ENCODE data around the gene HP.
A peak's percentile ranks its signal among the peaks of the same experiment; 100 is the strongest.

The HP gene

DNA sequence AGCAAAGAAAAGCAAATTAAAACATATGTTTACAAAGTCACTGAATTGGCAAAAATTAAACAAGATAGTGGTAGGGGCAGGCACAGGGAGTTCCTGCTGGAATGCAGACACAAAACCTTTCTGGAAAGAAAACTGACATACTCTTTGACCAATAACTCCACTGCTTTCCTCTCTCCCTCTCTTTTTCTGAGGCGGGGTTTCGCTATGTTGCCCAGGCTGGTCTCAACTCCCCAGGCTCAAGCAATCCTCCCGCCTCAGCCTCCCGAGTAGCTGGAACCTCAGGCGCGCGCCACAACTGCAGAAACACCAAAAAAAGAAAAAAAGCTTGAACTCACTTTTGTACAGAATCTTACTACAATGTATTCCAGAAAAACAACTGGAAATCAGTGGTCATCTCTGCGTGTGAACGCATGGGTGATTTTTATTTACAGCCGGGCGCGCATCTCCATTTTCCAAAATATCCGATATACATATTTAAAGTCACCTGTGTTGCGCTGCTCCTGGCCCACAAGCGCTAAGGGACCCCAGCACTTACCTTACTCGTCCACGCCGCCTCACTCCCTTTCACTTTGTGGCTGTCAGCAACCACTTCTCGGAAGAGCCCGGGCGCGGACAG, 38.6 kb downstream of the HP start:
- H3K4me3 ChIP-seq (replicated peaks; ENCODE audit: insufficient read depth, low read length), result peak overlapping the region; percentile 100
- peak overlapping the region; percentile 85 for H3K27ac ChIP-seq (replicated peaks)
- TF ChIP-seq, protein P1, sequence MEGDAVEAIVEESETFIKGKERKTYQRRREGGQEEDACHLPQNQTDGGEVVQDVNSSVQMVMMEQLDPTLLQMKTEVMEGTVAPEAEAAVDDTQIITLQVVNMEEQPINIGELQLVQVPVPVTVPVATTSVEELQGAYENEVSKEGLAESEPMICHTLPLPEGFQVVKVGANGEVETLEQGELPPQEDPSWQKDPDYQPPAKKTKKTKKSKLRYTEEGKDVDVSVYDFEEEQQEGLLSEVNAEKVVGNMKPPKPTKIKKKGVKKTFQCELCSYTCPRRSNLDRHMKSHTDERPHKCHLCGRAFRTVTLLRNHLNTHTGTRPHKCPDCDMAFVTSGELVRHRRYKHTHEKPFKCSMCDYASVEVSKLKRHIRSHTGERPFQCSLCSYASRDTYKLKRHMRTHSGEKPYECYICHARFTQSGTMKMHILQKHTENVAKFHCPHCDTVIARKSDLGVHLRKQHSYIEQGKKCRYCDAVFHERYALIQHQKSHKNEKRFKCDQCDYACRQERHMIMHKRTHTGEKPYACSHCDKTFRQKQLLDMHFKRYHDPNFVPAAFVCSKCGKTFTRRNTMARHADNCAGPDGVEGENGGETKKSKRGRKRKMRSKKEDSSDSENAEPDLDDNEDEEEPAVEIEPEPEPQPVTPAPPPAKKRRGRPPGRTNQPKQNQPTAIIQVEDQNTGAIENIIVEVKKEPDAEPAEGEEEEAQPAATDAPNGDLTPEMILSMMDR (IDR thresholded peaks at IDR 0.05; ENCODE audit: insufficient read depth, low read length), result no peak
- TF ChIP-seq, protein P2, sequence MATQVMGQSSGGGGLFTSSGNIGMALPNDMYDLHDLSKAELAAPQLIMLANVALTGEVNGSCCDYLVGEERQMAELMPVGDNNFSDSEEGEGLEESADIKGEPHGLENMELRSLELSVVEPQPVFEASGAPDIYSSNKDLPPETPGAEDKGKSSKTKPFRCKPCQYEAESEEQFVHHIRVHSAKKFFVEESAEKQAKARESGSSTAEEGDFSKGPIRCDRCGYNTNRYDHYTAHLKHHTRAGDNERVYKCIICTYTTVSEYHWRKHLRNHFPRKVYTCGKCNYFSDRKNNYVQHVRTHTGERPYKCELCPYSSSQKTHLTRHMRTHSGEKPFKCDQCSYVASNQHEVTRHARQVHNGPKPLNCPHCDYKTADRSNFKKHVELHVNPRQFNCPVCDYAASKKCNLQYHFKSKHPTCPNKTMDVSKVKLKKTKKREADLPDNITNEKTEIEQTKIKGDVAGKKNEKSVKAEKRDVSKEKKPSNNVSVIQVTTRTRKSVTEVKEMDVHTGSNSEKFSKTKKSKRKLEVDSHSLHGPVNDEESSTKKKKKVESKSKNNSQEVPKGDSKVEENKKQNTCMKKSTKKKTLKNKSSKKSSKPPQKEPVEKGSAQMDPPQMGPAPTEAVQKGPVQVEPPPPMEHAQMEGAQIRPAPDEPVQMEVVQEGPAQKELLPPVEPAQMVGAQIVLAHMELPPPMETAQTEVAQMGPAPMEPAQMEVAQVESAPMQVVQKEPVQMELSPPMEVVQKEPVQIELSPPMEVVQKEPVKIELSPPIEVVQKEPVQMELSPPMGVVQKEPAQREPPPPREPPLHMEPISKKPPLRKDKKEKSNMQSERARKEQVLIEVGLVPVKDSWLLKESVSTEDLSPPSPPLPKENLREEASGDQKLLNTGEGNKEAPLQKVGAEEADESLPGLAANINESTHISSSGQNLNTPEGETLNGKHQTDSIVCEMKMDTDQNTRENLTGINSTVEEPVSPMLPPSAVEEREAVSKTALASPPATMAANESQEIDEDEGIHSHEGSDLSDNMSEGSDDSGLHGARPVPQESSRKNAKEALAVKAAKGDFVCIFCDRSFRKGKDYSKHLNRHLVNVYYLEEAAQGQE (IDR thresholded peaks at IDR 0.05; ENCODE audit: insufficient replicate concordance, low read depth), result no peak
- TF ChIP-seq GABPA (IDR thresholded peaks at IDR 0.05; ENCODE audit: low read depth) (no peak), SPI1 (IDR thresholded peaks at IDR 0.05; ENCODE audit: borderline replicate concordance, low read depth) (no peak), POLR2AphosphoS5 (IDR thresholded peaks at IDR 0.05; ENCODE audit: low read depth) (no peak)
- DNase-seq (ENCODE audit: low read depth in 1 of 2, low spot score in 1 of 2), result peak in 1 of 2 experiments; percentile 34
- H3K27me3 ChIP-seq (ENCODE audit: insufficient read depth, poor library complexity, severe bottlenecking), result no peaks in the 10 kb centered on the region

DNA sequence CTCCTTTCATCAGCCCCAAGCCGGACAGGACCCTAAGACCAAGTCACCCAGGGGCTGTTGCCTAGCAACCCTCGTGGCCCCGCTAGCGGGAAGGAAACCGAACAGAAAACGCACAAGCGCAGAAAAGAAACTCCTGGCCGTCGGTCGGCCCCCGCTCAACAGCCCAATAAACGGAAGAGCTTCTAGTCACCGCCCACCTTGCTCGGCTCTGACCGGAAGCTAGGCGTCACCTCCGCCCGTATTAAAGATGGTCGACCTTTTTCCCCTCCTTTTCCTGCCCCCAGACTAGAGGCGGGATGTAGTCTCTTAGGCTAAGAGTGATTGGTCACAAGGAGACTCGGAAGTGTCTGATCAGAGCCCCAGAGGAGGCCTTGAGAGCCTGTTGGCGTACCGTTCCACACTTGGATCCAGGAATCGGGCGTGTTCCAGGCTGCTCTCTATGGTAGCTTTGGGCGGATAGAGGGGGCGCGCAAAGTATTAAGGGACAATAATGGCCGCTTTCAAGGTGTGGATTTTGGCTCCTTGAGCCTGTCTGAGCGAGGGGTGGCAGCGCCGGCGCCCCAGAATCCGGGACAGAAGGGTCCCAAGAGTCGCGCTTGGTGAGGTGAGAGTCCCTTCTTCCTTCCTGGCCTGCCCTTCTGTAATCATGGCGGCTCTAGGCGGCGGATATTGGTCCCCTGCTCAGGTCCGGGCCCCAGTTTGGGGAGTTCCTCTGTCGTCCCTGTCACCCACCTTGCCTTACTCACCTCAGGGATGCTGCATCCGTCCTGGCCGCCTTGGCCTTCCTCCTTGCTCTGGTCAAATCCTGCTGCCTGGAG, 39.4 kb downstream of the HP start, which contains the start of the genes DHX38 and TXNL4B:
TSS of gene DHX38 (plus strand) at position 400 of the 818 bp plus-strand sequence. CDS start 2,311 bp downstream, outside the sequence.
TSS of gene TXNL4B (minus strand) at position 173 of the 818 bp plus-strand sequence. CDS start 2,871 bp downstream, outside the sequence.
- peak within 1 kb of the TSS; percentile 85 for H3K27ac ChIP-seq (replicated peaks)
- no peaks in the 10 kb centered on the region for H3K27me3 ChIP-seq (ENCODE audit: insufficient read depth, poor library complexity, severe bottlenecking)
- H3K4me3 ChIP-seq (replicated peaks; ENCODE audit: insufficient read depth, low read length), result peak within 1 kb of the TSS; percentile 100
- TF ChIP-seq SPI1 (IDR thresholded peaks at IDR 0.05; ENCODE audit: borderline replicate concordance, low read depth) (peak; percentile 77), GABPA (IDR thresholded peaks at IDR 0.05; ENCODE audit: low read depth) (peak; percentile 94), POLR2AphosphoS5 (IDR thresholded peaks at IDR 0.05; ENCODE audit: low read depth) (peak; percentile 59; the same call in 1 of the 2 replicates)
- TF ChIP-seq, protein P2 (IDR thresholded peaks at IDR 0.05; ENCODE audit: insufficient replicate concordance, low read depth), result peak; percentile 50
- TF ChIP-seq, protein P1 (IDR thresholded peaks at IDR 0.05; ENCODE audit: insufficient read depth, low read length), result no peak
- DNase-seq (ENCODE audit: low read depth in 1 of 2, low spot score in 1 of 2), result peak; percentile 97 to 98

DNA sequence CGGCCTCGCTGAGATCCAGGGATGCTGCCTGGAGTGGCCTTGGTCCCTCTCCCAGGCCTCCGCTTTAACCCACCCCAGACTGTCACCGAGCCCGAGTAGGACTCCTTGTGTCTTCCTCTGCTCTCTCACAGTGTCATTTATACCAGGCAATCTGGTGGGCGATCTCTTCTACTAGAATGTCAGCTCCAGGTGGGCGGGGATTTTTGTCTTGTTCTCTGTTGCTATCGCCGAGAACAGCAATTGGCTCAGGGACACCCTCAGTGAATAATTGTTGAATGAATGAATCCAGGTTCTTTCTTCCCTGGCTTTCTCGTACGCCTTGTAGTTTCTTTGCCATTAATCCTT, 39.9 kb downstream of the HP start:
- peak overlapping the region; percentile 85 for H3K27ac ChIP-seq (replicated peaks)
- H3K27me3 ChIP-seq (ENCODE audit: insufficient read depth, poor library complexity, severe bottlenecking), result no peaks in the 10 kb centered on the region
- no peak for DNase-seq (ENCODE audit: low read depth in 1 of 2, low spot score in 1 of 2)
- peak overlapping the region; percentile 100 for H3K4me3 ChIP-seq (replicated peaks; ENCODE audit: insufficient read depth, low read length)
- no peak for TF ChIP-seq SPI1 (IDR thresholded peaks at IDR 0.05; ENCODE audit: borderline replicate concordance, low read depth)
- TF ChIP-seq, protein P1 (IDR thresholded peaks at IDR 0.05; ENCODE audit: insufficient read depth, low read length), result no peak
- no peak for TF ChIP-seq GABPA (IDR thresholded peaks at IDR 0.05; ENCODE audit: low read depth)
- TF ChIP-seq POLR2AphosphoS5 (IDR thresholded peaks at IDR 0.05; ENCODE audit: low read depth), result no peak

Data from HL-60 (cell line).